K562 (cell line): ENCODE data around the gene ZNF519. TPM values are rescaled to one million over a fixed set of nuclear protein-coding genes. Genes with fewer than 3 reads are reported as not detected.

Source experiments
- ATAC-seq: fragments of 200-7000 bp; cut with Tn5 transposase; 3 replicates; pipeline ENCODE4 v1.9.1; 2020; ENCODE audit warnings: moderate library complexity
- BruUV-seq: library from RNA; stranded (reverse); fragments of 400-500 nt; replicated peaks from 2 replicates; lab custom pipeline; 2021; lab: Mats Ljungman, UMichigan
- CTCF ChIA-PET: fragments of 300-600 bp; formaldehyde crosslinking; extraction: SDS; loops from one replicate; lab custom pipeline; 2021; ENCODE audit warnings: low intra/inter-chr PET ratio; lab: Yijun Ruan, JAX
- POLR2A ChIA-PET: fragments of 300-600, 350-650 bp; sonication (Branson Sonifier 250); formaldehyde crosslinking; extraction: SDS; loops from one replicate; lab custom pipeline; 2021; ENCODE audit warnings: antibody characterized with exemption, inconsistent platforms; lab: Yijun Ruan, JAX
- DNase-seq, 4 experiments: peaks; one replicate each; pipeline versions ENCODE4 v3.0.0 to v3.0.0-alpha.2; 2011 to 2018; ENCODE audit warnings: low spot score in 3 of 4, mixed read lengths in 3 of 4; ENCODE audit errors: extremely low read depth in 1 of 4
- FAIRE-seq: peaks from 2 replicates; lab custom pipeline; 2011; peaks lifted over from hg19 to GRCh38; lab: Jason Lieb, UNC
- H2AFZ ChIP-seq: 2 replicates; pipeline ENCODE4 v1.6.0; 2011; ENCODE audit warnings: low read depth, low read length, control low read depth, inconsistent platforms
- H3K27ac ChIP-seq: fragments of 200-600 bp; 3 replicates; pipeline ENCODE4 v1.8.0; 2011; ENCODE audit warnings: low read depth, mild to moderate bottlenecking, control low read depth, inconsistent platforms, low read length, moderate library complexity, mixed read lengths; ENCODE audit errors: extremely low read depth
- H3K27me3 ChIP-seq, 2 experiments: fragments of 300-600 bp in 1 of 2; 2 replicates in 1 of 2; 3 replicates in 1 of 2; pipeline versions ENCODE4 v1.6.0 to v1.8.0; 2011; ENCODE audit warnings: inconsistent platforms in 2 of 2, low read length in 2 of 2, mild to moderate bottlenecking in 1 of 2, mixed read lengths in 1 of 2, moderate library complexity in 1 of 2; ENCODE audit not compliant: control insufficient read depth in 2 of 2, insufficient read depth in 2 of 2
- H3K36me3 ChIP-seq: fragments of 300-600 bp; 3 replicates; pipeline ENCODE4 v1.8.0; 2011; ENCODE audit warnings: mild to moderate bottlenecking, low read length, inconsistent platforms; ENCODE audit not compliant: control insufficient read depth, insufficient read depth
- H3K4me1 ChIP-seq, 2 experiments: fragments of 200-600 bp in 1 of 2; replicated peaks in 1 of 2; 2 replicates in 1 of 2; 3 replicates in 1 of 2; pipeline versions ENCODE4 v1.5.1 to v1.8.0; 2011; ENCODE audit warnings: inconsistent platforms in 2 of 2, low read length in 2 of 2, mild to moderate bottlenecking in 1 of 2, mixed read lengths in 1 of 2, moderate library complexity in 1 of 2; ENCODE audit not compliant: control insufficient read depth in 2 of 2, insufficient read depth in 2 of 2
- H3K4me2 ChIP-seq: 2 replicates; pipeline ENCODE4 v1.6.1; 2011; ENCODE audit warnings: low read length, control low read depth, inconsistent platforms, mixed read lengths; ENCODE audit not compliant: insufficient read depth
- H3K4me3 ChIP-seq: fragments of 200-600 bp; sonication (generic), shearing (Covaris generic); 2 replicates; pipeline ENCODE4 v1.5.1; 2016; ENCODE audit warnings: control low read depth, inconsistent platforms
- H3K79me2 ChIP-seq: fragments of 200-600 bp; 3 replicates; pipeline ENCODE4 v1.8.0; 2011; ENCODE audit warnings: low read length, inconsistent platforms; ENCODE audit not compliant: control insufficient read depth, insufficient read depth
- H3K9ac ChIP-seq, 2 experiments: 2 replicates each; pipeline versions ENCODE4 v1.6.0 to v1.6.1; 2011; ENCODE audit warnings: low read depth in 2 of 2, low read length in 2 of 2, control low read depth in 1 of 2, inconsistent platforms in 1 of 2, mild to moderate bottlenecking in 1 of 2, mixed read lengths in 1 of 2; ENCODE audit not compliant: insufficient read depth in 1 of 2
- H3K9me1 ChIP-seq: one replicate; pipeline ENCODE4 v1.6.0; 2011; ENCODE audit warnings: inconsistent platforms, mild to moderate bottlenecking, low read length, moderate library complexity; ENCODE audit not compliant: control insufficient read depth, insufficient read depth
- H3K9me3 ChIP-seq: replicated peaks from 2 replicates; pipeline ENCODE4 v1.5.1; 2011; ENCODE audit warnings: low read depth, low read length, inconsistent platforms; ENCODE audit not compliant: control insufficient read depth, insufficient read depth
- H4K20me1 ChIP-seq: replicated peaks from 2 replicates; pipeline ENCODE4 v1.6.1; 2011; ENCODE audit warnings: low read length, inconsistent platforms, mixed read lengths; ENCODE audit not compliant: control insufficient read depth, insufficient read depth
- DDX20 ChIP-seq: fragments of 450-650 bp; IDR thresholded peaks from 2 replicates; pipeline ENCODE4 v1.6.1; 2016; ENCODE audit warnings: missing genetic modification characterization, low read depth, mild to moderate bottlenecking, missing compliant biosample characterization, moderate library complexity
- KDM1A ChIP-seq, 2 experiments: fragments of 450-650 bp; IDR thresholded peaks; 2 replicates each; pipeline ENCODE4 v1.6.1; 2016; ENCODE audit warnings: mild to moderate bottlenecking in 2 of 2
- SMARCE1 ChIP-seq: fragments of 450-650 bp; IDR thresholded peaks from 2 replicates; pipeline ENCODE4 v1.7.1; 2016; ENCODE audit warnings: mild to moderate bottlenecking
- SMC3 ChIP-seq: conservative IDR thresholded peaks from 2 replicates; pipeline ENCODE4 v1.6.1; 2011; ENCODE audit warnings: low read depth, low read length, improper control_type of control experiment; ENCODE audit not compliant: insufficient read depth
- ZNF217 ChIP-seq: sonication (generic); formaldehyde crosslinking; IDR thresholded peaks from 2 replicates; pipeline ENCODE4 v1.8.0; 2022; ENCODE audit warnings: mild to moderate bottlenecking, missing genetic modification reagents
- ZNF707 ChIP-seq: fragments of 250-450 bp; sonication (Bioruptor Pico); conservative IDR thresholded peaks from 2 replicates; pipeline ENCODE4 v1.8.0; 2022; ENCODE audit warnings: inconsistent platforms, mild to moderate bottlenecking, moderate library complexity
- WGBS: fragments of 100-300 bp; shearing (Covaris generic); methylation state at CpG from one replicate; pipeline ENCODE4 v1.1.6; 2016; ENCODE audit warnings: low coverage, mixed read lengths; ENCODE audit not compliant: insufficient coverage; ENCODE audit errors: missing lambda C conversion rate; 5-methylcytosine and 5-hydroxymethylcytosine counted together
- in situ Hi-C: fragments of 300-500 bp; cut with MboI; formaldehyde crosslinking; loops from 4 replicates; pipeline ENCODE4 v1.15.0; 2018; ENCODE audit warnings: inconsistent platforms, mixed read lengths
- intact Hi-C: fragments of 100-400 bp; cut with micrococcal nuclease; formaldehyde crosslinking; loops from 2 replicates; pipeline ENCODE4 v1.14.2; 2022
- polyA plus RNA-seq, 8 experiments: library from polyadenylated mRNA; depleted of rRNA in 4 of 8; stranded (reverse) in 5 of 8; unstranded in 3 of 8; fragments of >200 nt; fragmentation: Nextera tagmentation in 2 of 8; fragmentation: Illumina TruSeq in 1 of 8; extraction: Ambion mirVana in 2 of 8; extraction: Trizol in 1 of 8; gene quantifications; 2 replicates each; pipeline versions ENCODE4 v1.2.1 to v1.2.3, GENCODE V29; 2011 to 2014; ENCODE audit warnings: inconsistent platforms in 1 of 8, missing spikeins in 1 of 8
- total RNA-seq, 7 experiments: library from RNA; depleted of rRNA in 6 of 7; stranded (reverse); fragments of >200 nt in 6 of 7; fragmentation: Illumina TruSeq in 2 of 7; extraction: Trizol in 2 of 7; gene quantifications; 2 replicates each; pipeline versions ENCODE4 v1.2.1 to v1.2.3, GENCODE V29; 2011 to 2021; ENCODE audit warnings: low replicate concordance in 1 of 7
- TF ChIP-seq, protein P1 (sequence below): fragments of 250-450 bp; sonication (Bioruptor Pico); IDR thresholded peaks from 2 replicates; pipeline ENCODE4 v1.8.0; 2022; ENCODE audit warnings: moderate library complexity, mild to moderate bottlenecking, inconsistent platforms
- TF ChIP-seq, protein P2 (sequence below), 2 experiments: fragments of 450-650 bp; formaldehyde crosslinking in 1 of 2; IDR thresholded peaks; 2 replicates each; pipeline versions ENCODE4 v1.4.0 to v1.6.1; 2014 to 2020; ENCODE audit warnings: mild to moderate bottlenecking in 2 of 2, borderline replicate concordance in 1 of 2, low read depth in 1 of 2
- TF ChIP-seq, protein P3 (sequence below): fragments of 200-400 bp; formaldehyde crosslinking; IDR thresholded peaks from 2 replicates; pipeline ENCODE4 v1.6.1; 2017; ENCODE audit warnings: mild to moderate bottlenecking, low read depth, low read length, moderate library complexity

The ZNF519 gene
- total and polyA plus RNA-seq, 9 of the 15 experiments (the other 6 are each of a cell fraction or from before 2014, with no cell fraction given), result 5.1 to 15.1 (median 7.9) TPM

DNA sequence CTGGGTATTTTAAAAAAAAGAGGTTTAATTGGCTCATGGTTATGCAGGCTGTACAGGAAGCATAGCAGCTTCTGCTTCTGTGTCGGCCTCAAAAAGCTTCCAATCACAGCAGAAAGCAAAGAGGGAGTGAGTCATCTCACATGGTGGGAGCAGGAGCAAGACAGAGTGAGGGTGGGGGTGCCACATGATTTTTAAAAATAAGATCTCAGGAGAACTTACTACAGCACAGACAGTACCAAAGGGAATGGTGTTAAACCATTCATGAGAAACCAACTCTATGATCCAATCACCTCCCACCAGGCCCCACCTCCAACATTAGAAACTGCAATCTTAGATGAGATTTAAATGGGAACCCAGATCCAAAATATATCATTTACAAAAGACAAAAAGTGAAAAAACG is 14.6 kb downstream of the ZNF519 start:
- POLR2A ChIA-PET, result no interaction called here
- Histone ChIP-seq H3K27ac (no peak overlapping the region), H3K4me2 (no peak overlapping the region), H3K79me2 (no peaks in the 10 kb centered on the region; the same call in 2 of the 3 replicates), H3K36me3 (0 out of 3 replicates have a peak, but pooled peaks cover 5% of the 10 kb centered on the region), H3K4me3 (no peak overlapping the region), H3K4me1 (no peaks in the 10 kb centered on the region), H3K9me3 (no peaks in the 10 kb centered on the region), H3K9me1 (no peaks in the 10 kb centered on the region), H2AFZ (no peak overlapping the region), H3K27me3 (no peaks in the 10 kb centered on the region), H4K20me1 (no peaks in the 10 kb centered on the region), H3K9ac (no peak overlapping the region)
- in situ Hi-C loops (no loop called here), intact Hi-C loops (loop anchor here (10.0 kb wide), 1 partner anchor 63 kb away; no protein-coding TSS in a partner anchor)
- CTCF ChIA-PET, result no interaction called here
- no TSS peak for BruUV-seq
- FAIRE-seq (no peak), ATAC-seq (no peak), DNase-seq (no peak)
- WGBS, result 23% methylated on average over 2 of the region's 2 CpGs
- TF ChIP-seq SMARCE1, result no peak
- TF ChIP-seq, protein P1, sequence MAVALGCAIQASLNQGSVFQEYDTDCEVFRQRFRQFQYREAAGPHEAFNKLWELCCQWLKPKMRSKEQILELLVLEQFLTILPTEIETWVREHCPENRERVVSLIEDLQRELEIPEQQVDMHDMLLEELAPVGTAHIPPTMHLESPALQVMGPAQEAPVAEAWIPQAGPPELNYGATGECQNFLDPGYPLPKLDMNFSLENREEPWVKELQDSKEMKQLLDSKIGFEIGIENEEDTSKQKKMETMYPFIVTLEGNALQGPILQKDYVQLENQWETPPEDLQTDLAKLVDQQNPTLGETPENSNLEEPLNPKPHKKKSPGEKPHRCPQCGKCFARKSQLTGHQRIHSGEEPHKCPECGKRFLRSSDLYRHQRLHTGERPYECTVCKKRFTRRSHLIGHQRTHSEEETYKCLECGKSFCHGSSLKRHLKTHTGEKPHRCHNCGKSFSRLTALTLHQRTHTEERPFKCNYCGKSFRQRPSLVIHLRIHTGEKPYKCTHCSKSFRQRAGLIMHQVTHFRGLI (CRISPR knock-in tag), result no peak
- TF ChIP-seq, protein P2, sequence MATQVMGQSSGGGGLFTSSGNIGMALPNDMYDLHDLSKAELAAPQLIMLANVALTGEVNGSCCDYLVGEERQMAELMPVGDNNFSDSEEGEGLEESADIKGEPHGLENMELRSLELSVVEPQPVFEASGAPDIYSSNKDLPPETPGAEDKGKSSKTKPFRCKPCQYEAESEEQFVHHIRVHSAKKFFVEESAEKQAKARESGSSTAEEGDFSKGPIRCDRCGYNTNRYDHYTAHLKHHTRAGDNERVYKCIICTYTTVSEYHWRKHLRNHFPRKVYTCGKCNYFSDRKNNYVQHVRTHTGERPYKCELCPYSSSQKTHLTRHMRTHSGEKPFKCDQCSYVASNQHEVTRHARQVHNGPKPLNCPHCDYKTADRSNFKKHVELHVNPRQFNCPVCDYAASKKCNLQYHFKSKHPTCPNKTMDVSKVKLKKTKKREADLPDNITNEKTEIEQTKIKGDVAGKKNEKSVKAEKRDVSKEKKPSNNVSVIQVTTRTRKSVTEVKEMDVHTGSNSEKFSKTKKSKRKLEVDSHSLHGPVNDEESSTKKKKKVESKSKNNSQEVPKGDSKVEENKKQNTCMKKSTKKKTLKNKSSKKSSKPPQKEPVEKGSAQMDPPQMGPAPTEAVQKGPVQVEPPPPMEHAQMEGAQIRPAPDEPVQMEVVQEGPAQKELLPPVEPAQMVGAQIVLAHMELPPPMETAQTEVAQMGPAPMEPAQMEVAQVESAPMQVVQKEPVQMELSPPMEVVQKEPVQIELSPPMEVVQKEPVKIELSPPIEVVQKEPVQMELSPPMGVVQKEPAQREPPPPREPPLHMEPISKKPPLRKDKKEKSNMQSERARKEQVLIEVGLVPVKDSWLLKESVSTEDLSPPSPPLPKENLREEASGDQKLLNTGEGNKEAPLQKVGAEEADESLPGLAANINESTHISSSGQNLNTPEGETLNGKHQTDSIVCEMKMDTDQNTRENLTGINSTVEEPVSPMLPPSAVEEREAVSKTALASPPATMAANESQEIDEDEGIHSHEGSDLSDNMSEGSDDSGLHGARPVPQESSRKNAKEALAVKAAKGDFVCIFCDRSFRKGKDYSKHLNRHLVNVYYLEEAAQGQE (IDR thresholded peaks at IDR 0.05; ENCODE audit: borderline replicate concordance), result no peak
- TF ChIP-seq, protein P2 (CRISPR knock-in tag; IDR thresholded peaks at IDR 0.05; ENCODE audit: low read depth), result no peak
- no peak for TF ChIP-seq ZNF707
- no peak for TF ChIP-seq KDM1A (IDR thresholded peaks at IDR 0.05)
- no peak for TF ChIP-seq SMC3
- TF ChIP-seq, protein P3, sequence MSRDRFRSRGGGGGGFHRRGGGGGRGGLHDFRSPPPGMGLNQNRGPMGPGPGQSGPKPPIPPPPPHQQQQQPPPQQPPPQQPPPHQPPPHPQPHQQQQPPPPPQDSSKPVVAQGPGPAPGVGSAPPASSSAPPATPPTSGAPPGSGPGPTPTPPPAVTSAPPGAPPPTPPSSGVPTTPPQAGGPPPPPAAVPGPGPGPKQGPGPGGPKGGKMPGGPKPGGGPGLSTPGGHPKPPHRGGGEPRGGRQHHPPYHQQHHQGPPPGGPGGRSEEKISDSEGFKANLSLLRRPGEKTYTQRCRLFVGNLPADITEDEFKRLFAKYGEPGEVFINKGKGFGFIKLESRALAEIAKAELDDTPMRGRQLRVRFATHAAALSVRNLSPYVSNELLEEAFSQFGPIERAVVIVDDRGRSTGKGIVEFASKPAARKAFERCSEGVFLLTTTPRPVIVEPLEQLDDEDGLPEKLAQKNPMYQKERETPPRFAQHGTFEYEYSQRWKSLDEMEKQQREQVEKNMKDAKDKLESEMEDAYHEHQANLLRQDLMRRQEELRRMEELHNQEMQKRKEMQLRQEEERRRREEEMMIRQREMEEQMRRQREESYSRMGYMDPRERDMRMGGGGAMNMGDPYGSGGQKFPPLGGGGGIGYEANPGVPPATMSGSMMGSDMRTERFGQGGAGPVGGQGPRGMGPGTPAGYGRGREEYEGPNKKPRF, result no peak
- TF ChIP-seq DDX20 (tag), result no peak
- TF ChIP-seq ZNF217 (CRISPR knock-in tag), result no peak
